HL-60 (cell line): ENCODE measurements around the gene NDUFC2.
"Not testable (repeated sequence)": the region's sequence is repeated elsewhere in the genome, so short reads cannot be mapped to it uniquely, and the experiment has no call there.

Experiments used
- DNase-seq, 2 experiments: peaks; one replicate each; pipeline ENCODE4 v3.0.0-alpha.2; 2010 to 2020; ENCODE audit warnings: low read depth in 1 of 2, low spot score in 1 of 2
- H3K27ac ChIP-seq: fragments of 250-450 bp; sonication (Bioruptor Pico); replicated peaks from 2 replicates; pipeline ENCODE4 v1.5.1; 2020; ENCODE audit warnings: mild to moderate bottlenecking, moderate library complexity
- H3K27me3 ChIP-seq: fragments of 250-450 bp; sonication (Bioruptor Pico); 2 replicates; pipeline ENCODE4 v1.5.1; 2021; ENCODE audit warnings: mild to moderate bottlenecking, moderate library complexity; ENCODE audit not compliant: insufficient read depth, poor library complexity, severe bottlenecking
- H3K4me3 ChIP-seq: replicated peaks from 2 replicates; pipeline ENCODE4 v1.5.1; 2011; ENCODE audit warnings: mild to moderate bottlenecking, control low read depth, low read length; ENCODE audit not compliant: insufficient read depth
- GABPA ChIP-seq: IDR thresholded peaks from 2 replicates; pipeline ENCODE4 v1.6.1; 2012; ENCODE audit warnings: low read depth
- POLR2AphosphoS5 ChIP-seq: IDR thresholded peaks from 2 replicates; pipeline ENCODE4 v1.6.1; 2012; ENCODE audit warnings: low read depth
- REST ChIP-seq: IDR thresholded peaks from 2 replicates; pipeline ENCODE4 v1.6.1; 2012; ENCODE audit warnings: low read depth; ENCODE audit not compliant: insufficient replicate concordance
- SPI1 ChIP-seq: IDR thresholded peaks from 2 replicates; pipeline ENCODE4 v1.6.1; 2012; ENCODE audit warnings: low read depth, mild to moderate bottlenecking, borderline replicate concordance
- TF ChIP-seq, protein P1 (sequence below): IDR thresholded peaks from one replicate; pipeline ENCODE4 v1.5.1; 2011; ENCODE audit warnings: low read length, control low read depth, inconsistent platforms; ENCODE audit not compliant: insufficient read depth

The NDUFC2 gene

GRCh38 chr11:78041843-78042440, 37.7 kb downstream of the NDUFC2 start:
- no peak overlapping the region for H3K27ac ChIP-seq
- TF ChIP-seq REST (no peak), POLR2AphosphoS5 (no peak), GABPA (no peak), SPI1 (no peak)
- TF ChIP-seq, protein P1, sequence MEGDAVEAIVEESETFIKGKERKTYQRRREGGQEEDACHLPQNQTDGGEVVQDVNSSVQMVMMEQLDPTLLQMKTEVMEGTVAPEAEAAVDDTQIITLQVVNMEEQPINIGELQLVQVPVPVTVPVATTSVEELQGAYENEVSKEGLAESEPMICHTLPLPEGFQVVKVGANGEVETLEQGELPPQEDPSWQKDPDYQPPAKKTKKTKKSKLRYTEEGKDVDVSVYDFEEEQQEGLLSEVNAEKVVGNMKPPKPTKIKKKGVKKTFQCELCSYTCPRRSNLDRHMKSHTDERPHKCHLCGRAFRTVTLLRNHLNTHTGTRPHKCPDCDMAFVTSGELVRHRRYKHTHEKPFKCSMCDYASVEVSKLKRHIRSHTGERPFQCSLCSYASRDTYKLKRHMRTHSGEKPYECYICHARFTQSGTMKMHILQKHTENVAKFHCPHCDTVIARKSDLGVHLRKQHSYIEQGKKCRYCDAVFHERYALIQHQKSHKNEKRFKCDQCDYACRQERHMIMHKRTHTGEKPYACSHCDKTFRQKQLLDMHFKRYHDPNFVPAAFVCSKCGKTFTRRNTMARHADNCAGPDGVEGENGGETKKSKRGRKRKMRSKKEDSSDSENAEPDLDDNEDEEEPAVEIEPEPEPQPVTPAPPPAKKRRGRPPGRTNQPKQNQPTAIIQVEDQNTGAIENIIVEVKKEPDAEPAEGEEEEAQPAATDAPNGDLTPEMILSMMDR: no peak
- no peak for DNase-seq
- H3K27me3 ChIP-seq: no peaks in the 10 kb centered on the region
- H3K4me3 ChIP-seq: no peak overlapping the region

DNA sequence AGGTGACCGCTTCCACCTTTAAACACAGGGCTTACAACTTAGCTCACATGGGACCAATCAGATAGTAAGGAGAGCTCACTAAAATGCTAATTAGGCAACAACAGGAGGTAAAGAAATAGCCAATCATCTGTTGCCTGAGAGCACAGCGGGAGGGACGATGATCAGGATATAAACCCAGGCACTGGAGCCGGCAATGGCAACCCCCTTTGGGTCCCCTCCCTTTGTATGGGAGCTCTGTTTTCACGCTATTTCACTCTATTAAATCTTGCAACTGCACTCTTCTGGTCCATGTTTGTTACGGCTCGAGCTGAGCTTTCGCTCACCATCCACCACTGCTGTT, 38.3 kb downstream of the NDUFC2 start:
- not testable (repeated sequence) for H3K27me3 ChIP-seq, H3K4me3 ChIP-seq, DNase-seq, H3K27ac ChIP-seq

- TF ChIP-seq POLR2AphosphoS5 (no peak), GABPA (no peak), REST (no peak), SPI1 (no peak)
- TF ChIP-seq, protein P1: no peak
- H3K27me3 ChIP-seq: no peaks in the 10 kb centered on the region
- DNase-seq: no peak
- H3K4me3 ChIP-seq: no peak overlapping the region
- H3K27ac ChIP-seq: no peak overlapping the region
Measured at GRCh38 chr11:78040691-78041379, 38.8 kb downstream of the NDUFC2 start.

GRCh38 chr11:78039919-78040671, 39.6 kb downstream of the NDUFC2 start:
- no peak for TF ChIP-seq SPI1
- no peak; the same call in 1 of the 2 replicates for TF ChIP-seq POLR2AphosphoS5
- TF ChIP-seq, protein P1: no peak
- TF ChIP-seq REST: peak; percentile 35
- H3K27ac ChIP-seq: peak overlapping the region; percentile 55
- no peaks in the 10 kb centered on the region for H3K27me3 ChIP-seq
- no peak overlapping the region for H3K4me3 ChIP-seq
- DNase-seq: peak in 1 of 2 experiments; percentile 60
